Muscle of back (tissue), 11 donors: Measurements from ENCODE around the gene SERPINA4. TPM values are rescaled to one million over a fixed set of nuclear protein-coding genes. Genes with fewer than 3 reads are reported as not detected.
"Not testable (repeated sequence)": the region's sequence is repeated elsewhere in the genome, so short reads cannot be mapped to it uniquely, and the experiment has no call there.

ENCODE experiments used
- DNase-seq, 3 donors: peaks; one replicate each; pipeline versions ENCODE4 v3.0.0 to v3.0.0-alpha.2; 2013
- polyA plus RNA-seq, 10 donors: library from polyadenylated mRNA; unstranded; fragments of 120-200 nt; gene quantifications; one replicate each; pipeline ENCODE4 v1.2.1, GENCODE V29; 2013; ENCODE audit not compliant: insufficient read length in 10 of 10

The SERPINA4 gene
- polyA plus RNA-seq, 10 donors, result 0.07 to 0.31 TPM; not detected in 8

DNA sequence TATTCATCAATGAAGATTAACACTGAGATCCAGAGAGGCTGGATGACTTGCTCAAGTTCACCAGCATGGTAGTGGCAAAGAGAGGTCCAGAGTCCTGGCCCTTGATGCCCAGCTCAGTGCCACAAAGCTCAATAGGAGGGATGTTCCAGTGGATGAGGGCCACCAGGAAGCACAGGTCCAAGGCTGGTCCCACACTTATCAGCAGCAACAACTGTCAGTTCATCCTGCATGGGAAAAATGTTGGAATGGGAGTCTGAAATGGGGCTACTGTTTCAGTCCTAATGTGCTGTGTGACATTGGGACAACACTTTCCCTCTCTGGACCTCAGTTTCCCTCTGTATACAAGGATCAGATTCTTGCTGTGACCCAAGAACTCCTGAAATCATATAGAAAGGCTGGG is 31.2 kb downstream of the SERPINA4 start:
- no peak for DNase-seq

DNA sequence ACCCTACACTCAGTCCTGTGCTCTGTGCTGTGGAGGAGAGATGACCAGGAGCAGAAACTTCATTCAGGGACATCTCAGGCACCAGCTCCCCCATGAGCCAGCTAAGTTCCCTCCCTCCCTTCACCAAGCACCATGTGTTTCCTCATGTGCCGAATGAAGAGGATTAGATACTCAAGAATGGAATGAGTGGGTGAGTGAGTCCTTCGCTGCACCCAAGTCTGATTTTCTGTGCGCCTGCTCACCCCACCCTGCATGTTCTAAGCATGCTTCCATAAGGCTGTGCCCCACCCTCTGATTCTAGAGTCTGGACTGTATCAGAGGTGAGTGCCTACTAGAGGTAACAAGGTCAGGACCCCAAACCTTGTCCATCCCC is 32.1 kb downstream of the SERPINA4 start:
- no peak for DNase-seq

DNA sequence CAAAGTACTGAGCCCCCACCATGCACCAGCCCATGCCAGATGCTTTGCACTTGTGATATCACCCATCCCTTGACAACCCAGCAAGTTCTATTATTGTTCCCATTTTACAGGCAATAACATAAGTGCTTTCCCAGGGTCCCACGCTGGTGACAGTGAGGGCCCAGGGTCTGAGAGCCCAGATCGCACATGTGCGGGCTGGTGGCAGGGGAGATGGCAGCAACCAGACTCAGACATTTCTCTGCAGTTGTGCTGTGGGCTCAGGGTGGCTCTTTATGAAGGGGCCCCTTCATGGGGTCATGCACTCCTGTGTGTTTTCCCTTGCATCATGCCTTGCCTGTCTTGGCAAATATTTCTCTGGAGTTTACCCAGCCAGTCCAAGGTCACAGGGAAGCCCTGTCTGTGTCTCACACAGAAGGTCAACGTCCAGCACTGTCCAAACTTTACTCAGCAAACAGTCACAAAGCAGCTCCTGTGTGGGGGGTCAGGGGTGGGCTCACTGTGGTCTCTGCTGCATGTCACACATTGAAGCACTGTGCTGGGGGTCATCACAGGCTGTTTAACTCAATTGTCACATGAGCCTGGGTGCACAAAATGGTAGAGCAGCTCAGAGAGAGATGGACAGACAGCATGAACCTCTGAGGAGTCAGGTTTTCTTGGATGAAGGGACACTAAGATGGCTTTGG is 32.6 kb downstream of the SERPINA4 start:
- no peak for DNase-seq

DNA sequence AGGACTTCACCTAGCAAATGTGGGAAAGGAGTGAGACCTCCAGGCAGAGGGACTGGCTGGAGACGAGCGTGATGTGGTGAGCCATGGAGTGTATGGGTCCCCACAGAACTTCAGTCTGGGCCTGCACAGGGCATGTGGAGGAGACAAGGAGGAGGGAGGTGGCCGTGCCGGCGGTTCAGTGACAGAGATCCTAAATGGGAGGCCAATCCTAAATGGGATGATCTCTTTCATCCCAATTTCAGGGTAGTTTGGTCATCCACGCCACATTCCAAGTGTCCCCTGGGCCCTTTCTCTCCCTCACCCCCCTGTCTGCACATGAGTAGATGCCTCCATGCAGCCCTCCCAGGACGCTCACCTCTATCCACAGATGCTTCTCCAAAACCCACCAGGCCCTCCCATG is 33.2 kb downstream of the SERPINA4 start:
- no peak for DNase-seq

DNA sequence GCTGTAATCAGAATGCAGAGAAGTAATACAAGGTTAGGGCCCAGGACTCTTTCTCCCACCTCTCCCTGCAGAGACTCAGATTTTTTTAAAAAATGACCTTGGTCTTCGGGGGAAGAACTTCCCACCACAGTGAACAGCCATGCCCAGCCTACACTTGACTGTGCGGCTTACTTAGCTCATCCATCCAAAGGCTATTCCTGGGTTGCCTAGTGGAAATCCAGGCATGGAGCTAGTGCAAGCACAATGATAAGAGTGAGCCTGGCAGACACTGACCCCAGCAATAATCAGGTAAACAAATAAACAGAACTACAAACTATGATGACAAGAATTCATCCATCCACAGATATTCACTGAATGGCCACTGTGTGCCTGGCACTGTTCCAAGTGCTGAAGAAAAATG is 34.7 kb downstream of the SERPINA4 start:
- DNase-seq, result no peak

DNA sequence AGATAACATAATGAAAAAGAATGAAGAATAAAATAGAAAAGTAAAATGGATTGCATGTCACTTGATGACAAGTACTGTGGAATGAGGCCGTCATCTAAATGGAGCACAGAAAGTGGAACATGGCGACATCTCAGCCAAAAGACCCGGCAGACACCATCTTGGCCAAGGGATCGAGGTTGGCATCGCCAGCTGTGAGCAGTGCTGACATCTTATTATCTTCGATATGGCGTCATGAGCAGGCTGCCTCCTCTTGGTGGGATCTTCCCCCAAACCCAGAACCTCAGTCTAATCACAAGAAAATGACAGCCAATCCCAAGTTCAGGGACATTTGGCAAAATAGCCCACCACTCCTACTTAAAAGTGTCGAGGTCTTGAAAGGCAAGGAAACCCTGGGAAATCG is 35.1 kb downstream of the SERPINA4 start:
- DNase-seq, result no peak

DNA sequence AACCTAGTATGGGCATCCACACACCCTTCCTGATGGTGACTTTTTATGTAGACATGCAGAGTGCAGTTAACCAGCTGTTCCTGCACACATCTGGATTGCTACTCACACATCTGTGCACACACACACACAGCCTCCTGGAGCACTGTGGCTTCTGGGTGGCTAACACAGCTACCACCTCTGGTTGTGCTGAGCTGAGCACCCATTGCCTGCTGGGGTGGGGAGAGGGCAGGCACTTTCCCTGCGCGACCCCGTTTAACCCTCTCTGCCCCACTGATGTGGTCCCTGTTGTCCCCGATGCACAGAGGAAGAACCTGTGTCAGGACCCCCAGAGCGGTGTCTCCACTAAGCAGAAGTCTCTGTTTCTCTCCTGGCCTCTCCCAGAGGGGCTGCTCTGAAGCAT is 36.5 kb downstream of the SERPINA4 start:
- no peak for DNase-seq

DNA sequence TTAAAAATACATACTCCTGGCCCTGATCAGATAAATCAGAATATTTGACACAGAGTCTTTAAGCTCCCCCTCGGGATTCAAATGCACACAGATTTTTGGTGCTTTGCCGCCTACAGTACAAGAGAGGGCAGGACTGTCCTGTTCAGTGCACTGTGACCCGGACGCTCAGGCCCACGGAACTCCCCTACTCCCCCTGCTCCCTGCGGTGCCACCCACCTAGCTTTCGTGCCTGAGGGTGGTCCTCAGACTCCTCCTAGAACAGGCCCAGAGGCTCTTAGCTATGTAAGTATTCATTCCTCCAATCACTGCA is 37.2 kb downstream of the SERPINA4 start:
- DNase-seq, result no peak

DNA sequence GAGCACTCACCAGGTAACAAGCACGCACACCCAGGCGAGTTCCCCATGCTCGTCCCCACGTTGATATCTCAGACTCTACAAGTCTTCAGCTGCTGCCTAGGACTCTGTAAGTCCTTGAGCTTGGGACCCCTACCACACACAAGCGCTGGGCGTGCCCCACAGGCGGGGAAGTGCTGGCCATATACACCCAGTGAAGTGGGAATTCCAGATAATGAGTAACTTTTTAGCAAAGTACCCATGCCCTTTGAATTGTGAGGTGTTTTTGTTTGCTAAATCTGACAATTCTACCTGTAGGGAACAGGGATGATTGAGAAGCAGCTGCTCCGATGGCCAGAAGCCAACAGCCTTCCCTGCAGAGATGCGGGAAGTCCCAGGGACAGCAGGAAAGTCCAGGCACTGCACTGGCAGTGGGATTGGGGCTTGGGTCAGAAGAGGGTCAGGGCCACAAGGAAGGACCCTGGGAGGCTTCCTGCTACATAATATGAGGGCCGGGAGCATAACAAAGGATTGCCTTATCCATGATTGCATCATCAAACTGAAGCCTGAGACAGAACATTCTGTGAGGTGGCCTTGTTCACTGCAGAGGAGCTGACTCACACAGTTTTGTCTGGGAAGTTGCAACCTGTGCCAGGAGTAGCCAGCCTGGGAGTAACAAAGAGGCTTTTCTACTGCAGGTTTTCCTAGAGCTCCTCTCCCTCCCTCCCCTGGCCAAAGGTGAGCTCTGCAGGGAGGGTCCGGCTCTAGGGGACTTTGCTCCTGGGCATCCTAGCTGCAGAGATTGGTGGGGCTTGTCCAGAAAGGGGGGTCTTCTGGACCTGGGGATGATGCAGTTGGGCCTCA is 37.8 kb downstream of the SERPINA4 start:
- DNase-seq, result peak in 2 of 3 donors; percentile 32 to 84

DNA sequence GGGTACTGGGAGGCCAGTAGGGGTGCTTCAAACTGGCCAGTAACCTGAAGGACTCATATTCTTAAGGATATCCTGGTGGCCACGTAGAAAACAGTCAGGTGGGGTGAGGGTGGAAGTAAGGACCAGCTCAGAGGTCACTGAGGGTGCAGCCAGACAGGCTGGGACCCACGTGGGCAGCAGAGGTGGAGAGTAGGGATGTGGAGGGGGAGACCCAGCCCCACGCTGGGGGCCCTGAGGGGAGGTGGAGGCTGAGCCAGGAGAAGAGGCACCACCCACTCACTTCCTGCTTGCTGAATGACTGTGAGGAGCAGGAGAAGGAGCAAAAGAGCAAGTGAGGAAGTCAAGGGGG is 38.4 kb downstream of the SERPINA4 start:
- no peak for DNase-seq

DNA sequence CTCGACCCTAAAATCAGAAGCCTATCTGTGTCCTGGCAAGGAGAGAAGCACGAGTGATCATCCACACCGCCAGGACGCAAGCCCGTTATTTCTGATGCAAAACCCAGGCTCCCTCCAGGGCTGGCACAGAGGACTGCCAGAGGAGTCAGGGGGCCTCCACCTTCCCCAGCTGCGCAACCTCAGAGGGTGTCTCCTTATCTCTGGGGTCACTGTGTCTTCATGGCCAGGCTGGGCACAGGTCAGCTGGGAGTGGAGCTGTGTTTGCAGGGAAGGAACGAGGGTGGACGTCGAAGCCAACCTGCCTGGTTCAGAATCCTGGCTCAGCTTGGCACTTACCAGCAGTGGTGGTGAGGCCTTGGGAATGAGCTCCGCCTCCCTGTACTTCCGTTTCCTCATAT is 38.9 kb downstream of the SERPINA4 start:
- DNase-seq, result no peak

DNA sequence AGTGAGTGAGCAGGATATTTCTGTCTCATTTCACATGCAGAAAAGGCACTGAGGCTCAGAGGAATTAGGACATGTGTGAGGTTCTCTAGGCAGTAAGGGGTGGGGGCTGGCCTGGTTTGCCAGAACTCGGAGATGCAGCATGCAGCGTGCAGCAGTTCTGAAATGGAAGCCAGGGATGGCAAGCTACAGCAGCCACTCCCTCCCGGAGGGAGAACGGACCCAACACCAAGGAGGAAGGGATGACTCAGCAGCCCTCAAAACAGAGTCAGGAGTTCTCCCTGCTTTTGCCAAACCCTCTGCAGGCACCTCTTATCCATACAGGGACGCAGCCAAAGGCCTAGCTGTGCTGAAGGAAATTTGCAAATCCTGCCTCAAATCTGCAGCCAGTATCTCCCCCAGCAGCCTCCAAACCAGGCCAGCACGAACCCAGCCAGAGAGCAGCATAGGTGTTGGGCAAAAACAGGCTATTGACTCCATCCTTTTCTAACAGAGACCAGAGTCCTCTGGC is 40.7 kb downstream of the SERPINA4 start:
- peak; percentile 54 to 82 (median 73) for DNase-seq

DNA sequence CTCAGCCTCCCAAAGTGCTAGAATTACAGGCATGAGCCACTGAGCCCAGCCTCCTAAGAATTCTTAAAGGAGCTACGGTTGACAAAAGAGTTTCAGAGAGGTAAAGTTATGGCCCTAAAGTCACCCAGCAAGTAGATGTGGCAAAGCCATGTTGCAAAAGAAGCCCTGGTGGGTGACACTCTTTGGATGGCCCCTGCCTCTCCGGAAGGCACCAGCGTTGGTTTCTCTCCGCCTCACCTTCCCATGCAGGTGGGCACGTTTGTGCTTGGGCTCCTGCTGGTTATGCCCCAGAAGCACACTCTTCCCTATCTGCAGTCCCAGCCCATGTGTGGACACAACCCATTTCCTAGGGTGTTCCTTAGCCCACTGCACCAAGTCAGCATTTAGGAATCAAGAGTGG is 41.5 kb downstream of the SERPINA4 start:
- no peak for DNase-seq

DNA sequence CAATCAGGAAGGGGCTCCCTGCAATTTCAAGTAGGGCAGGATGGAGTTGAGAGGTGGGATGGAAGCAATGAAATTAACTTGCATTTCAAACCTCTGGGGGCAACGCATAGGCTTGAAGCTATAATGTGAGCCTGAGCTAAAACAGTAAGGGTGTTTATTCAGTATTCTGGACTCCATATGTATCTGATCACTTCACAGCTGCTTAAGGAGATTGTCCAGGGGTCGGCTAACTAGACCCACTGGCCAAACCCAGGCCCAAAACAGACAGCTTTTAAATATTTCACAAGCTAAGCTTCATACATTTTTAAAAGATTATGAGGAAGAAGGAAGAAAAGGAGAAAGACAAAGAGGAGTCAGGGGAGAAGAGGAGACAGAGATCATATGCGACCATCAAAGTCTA is 44.1 kb downstream of the SERPINA4 start:
- no peak for DNase-seq

DNA sequence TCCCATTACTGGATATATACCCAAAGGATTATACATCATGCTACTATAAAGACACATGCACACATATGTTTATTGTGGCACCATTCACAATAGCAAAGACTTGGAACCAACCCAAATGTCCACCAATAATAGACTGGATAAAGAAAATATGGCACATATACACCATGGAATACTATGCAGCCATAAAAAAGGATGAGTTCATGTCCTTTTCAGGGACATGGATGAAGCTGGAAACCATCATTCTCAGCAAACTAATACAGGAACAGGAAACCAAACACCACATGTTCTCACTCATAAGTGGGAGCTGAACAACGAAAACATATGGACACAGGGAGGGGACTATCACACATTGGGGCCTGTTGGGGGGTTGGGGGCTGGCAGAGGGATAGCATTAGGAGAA is 47.7 kb downstream of the SERPINA4 start:
- DNase-seq, result not testable (repeated sequence)

DNA sequence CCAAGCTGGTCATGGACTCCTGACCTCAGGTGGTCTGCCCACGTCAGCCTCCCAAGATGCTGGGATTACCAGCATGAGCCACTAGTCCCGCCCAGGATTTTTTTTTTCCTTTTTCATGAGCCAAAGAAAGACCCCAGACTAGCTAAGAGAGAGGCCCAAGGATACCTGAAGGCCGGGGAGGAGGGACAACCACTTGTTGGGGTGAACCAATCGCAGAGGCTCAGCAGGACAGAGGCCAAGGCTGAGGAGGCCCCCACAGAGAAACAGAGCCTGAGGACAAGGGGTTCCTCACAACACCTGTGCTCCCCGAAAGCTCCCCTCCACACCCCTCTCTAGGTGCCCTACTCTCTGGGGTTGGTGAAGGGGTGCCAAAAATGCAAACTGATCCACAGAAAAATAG is 49.9 kb downstream of the SERPINA4 start:
- no peak for DNase-seq

DNA sequence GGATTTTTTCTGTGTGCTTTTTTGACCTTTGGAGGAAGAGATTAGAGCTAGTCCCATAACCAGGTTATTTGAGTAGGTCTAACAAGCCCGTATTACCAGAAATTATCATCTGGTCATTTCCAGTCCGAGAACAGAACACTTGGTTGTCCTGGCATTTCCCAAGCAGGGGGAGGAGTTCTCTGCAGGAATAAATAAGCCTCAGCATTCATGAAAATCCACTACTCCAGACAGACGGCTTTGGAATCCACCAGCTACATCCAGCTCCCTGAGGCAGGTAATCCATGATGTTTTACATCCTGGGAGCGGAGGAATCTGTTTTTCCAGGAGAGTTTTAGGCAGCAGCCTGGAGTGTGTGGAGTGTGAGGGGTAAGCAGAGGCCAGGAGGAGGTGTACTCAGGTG is 50.9 kb downstream of the SERPINA4 start, which contains the start of gene SERPINA3:
Gene SERPINA3, plus strand, starts transcription at position 218 of the 400 bp plus-strand sequence. CDS start 2,051 bp downstream, outside the sequence.
- no peak for DNase-seq

DNA sequence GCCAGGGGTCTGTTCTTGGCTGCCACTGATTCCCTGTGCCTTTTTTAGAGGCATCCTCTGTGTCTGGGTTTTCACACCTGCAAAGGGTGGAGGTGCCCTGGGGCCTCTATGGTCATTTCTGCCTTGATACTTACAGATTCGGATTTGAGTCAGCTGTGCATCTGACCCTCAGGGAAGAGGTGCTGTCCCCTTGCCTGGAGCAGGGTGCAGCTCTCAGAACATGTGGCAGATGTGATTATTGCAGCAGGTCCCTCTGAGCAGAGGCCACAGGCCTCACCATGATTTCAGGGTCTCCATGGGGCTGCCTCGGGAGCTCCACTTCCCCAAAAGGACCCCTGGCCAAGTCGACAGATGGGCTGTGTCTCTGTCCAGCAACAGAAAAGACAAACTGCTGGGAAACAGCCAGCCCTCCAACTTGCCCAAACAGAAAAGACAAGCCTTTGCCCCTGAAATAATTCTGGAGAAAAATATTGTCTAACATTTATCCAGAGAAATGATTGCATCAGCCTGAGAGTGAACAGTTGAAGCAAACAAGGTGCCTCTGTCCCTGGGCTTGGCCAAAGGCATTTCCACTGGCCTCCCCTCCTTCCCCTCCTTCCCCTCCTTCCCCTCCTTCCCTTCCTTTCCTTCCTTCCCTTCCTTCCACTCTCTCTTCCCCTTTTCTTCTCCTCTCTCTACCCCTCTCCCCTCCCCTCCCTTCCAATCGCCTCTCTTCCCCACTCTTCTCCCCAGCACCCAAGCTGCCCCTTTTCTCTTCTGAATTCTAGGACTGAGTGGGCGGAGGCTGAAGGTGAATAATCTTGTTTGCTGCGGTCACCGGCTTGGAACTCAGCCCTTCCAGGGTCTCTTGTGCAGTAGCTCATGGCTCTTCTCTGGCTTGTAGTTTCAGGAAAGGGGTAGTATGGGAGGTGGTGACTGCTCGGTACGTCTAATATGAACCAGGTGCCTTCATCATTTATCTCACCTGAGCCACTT is 51.6 kb downstream of the SERPINA4 start:
- DNase-seq, result no peak

DNA sequence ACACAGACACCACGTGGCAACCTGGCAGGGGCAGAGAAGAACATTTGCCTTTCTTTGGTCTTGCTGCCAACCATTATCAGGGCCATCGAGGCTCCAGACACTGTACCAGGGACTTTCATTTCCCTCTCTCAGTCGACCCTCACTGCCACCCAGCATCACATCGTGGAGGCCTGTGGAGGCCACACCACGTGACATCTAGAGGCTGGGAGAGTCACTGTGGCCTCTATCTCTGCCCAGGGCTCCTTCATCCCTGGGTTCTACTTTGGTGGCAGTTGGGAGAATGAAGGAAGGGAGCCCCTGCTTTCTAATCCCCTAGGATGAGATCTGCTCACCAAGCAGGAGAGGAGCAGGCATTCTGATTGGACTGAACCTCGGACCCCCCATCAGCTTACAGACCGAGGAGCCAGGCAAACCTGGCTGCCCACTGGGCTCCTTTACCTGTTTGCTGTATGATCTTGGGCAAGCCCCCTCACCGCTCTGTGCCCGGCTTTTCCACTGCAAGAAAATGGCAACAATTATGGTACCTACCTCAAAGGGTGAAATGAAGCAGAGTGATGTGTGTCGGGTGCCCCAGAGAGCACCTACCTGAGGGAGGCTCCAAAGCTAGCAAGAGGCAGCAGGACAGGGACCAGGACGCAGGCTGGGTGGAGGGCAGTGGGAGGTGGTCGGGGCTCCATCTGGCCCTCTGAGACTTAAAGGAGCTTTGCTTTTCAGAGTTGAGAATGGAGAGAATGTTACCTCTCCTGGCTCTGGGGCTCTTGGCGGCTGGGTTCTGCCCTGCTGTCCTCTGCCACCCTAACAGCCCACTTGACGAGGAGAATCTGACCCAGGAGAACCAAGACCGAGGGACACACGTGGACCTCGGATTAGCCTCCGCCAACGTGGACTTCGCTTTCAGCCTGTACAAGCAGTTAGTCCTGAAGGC is 52.7 kb downstream of the SERPINA4 start:
- no peak for DNase-seq

DNA sequence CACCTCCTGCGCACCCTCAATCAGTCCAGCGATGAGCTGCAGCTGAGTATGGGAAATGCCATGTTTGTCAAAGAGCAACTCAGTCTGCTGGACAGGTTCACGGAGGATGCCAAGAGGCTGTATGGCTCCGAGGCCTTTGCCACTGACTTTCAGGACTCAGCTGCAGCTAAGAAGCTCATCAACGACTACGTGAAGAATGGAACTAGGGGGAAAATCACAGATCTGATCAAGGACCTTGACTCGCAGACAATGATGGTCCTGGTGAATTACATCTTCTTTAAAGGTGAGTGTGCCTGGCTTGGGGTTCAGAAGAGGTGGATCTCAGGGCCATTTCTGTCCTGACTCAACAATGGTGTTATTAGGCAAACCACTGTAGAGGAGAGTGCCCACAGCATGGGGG is 53.6 kb downstream of the SERPINA4 start:
- no peak for DNase-seq

DNA sequence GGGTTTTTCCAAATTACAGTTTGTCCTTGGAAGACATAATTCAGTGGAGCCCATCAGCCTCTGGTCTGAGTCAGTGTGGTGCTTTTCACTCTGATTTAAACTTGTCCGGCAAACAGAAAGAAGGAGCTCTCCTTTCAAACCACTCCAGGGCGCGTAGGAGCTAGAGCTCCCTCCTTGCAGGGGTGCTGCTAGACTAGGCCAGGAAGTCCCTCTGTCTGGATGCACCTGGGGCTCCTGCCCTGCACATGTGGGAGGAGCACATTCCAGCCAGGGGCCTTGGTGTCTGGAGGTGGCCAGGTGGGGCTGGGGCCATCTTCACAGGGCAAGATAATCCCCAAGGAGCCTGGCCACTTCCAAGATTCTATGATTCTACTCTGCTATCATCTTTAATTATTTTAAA is 54.0 kb downstream of the SERPINA4 start:
- DNase-seq, result no peak
